Astrocyte of the spinal cord (primary cell): Measurements from ENCODE around the gene CLBA1.

Source experiments
- DNase-seq: peaks from one replicate; pipeline ENCODE4 v3.0.0; 2011; ENCODE audit warnings: low read depth, low spot score
- H3K4me3 ChIP-seq: 2 replicates; pipeline ENCODE4 v1.5.1; 2011; ENCODE audit warnings: low read depth, mild to moderate bottlenecking, low read length, moderate library complexity
- CTCF ChIP-seq: IDR thresholded peaks from 2 replicates; pipeline ENCODE4 v1.5.1; 2012; ENCODE audit warnings: low read depth, mild to moderate bottlenecking, low read length, inconsistent platforms
- in situ Hi-C: cut with HindIII; loops from 2 replicates; pipeline ENCODE4 v1.10.0; 2017; ENCODE audit warnings: low sequenced_read_pairs

The CLBA1 gene

GRCh38 chr14:104977008-104977680 is 8.4 kb upstream of the CLBA1 start:
- peak overlapping the region; percentile 44 for H3K4me3 ChIP-seq

GRCh38 chr14:104977681-104978653 is 7.6 kb upstream of the CLBA1 start, which contains the start of gene AHNAK2:
AHNAK2 (minus strand) TSS chr14:104978374; CDS start chr14:104978237, 137 bp downstream.
- DNase-seq, result peak; percentile 71
- TF ChIP-seq CTCF, result no peak
- in situ Hi-C loops, result no loop called here
- H3K4me3 ChIP-seq, result peak within 1 kb of the TSS; percentile 44

More at GRCh38 chr14:104977008-104977680, 8.4 kb upstream of the CLBA1 start:
- in situ Hi-C loops, result no loop called here
- no peak for DNase-seq
- no peak for TF ChIP-seq CTCF

GRCh38 chr14:104978746-104979691 is 6.6 kb upstream of the CLBA1 start:
- no peak for TF ChIP-seq CTCF
- DNase-seq, result no peak
- H3K4me3 ChIP-seq, result peak overlapping the region; percentile 41
- in situ Hi-C loops, result no loop called here

- peak; percentile 58 for DNase-seq
- in situ Hi-C loops, result no loop called here
- no peak for TF ChIP-seq CTCF
- no peak overlapping the region for H3K4me3 ChIP-seq
Measured at GRCh38 chr14:104979758-104980610, 5.6 kb upstream of the CLBA1 start.

- no peak overlapping the region for H3K4me3 ChIP-seq
- DNase-seq, result no peak
- TF ChIP-seq CTCF, result no peak
- in situ Hi-C loops, result no loop called here
Measured at GRCh38 chr14:104980611-104981531, 4.7 kb upstream of the CLBA1 start.
